OCI-LY7 (cell line): ENCODE results near the gene ADD2.

Source experiments
- CTCF ChIP-seq: fragments of 200-600 bp; sonication (generic); conservative IDR thresholded peaks from 2 replicates; pipeline ENCODE4 v1.5.1; 2014; ENCODE audit warnings: mild to moderate bottlenecking, antibody characterized with exemption, low read length, moderate library complexity, mixed read lengths
- EZH2phosphoT487 ChIP-seq: fragments of 200-600 bp; sonication (generic); IDR thresholded peaks from 2 replicates; pipeline ENCODE4 v1.6.1; 2018; ENCODE audit warnings: low read depth, borderline replicate concordance, mild to moderate bottlenecking, mixed run types, antibody characterized with exemption, low read length, moderate library complexity, mixed read lengths

- TF ChIP-seq CTCF = no peak
- TF ChIP-seq EZH2phosphoT487 = no peak
These were observed 56.8 kb downstream of the ADD2 start for GRCh38 chr2:70711191-70711590.
